ENCODE measurements around the gene GABRA4.
A peak's percentile ranks its signal among the peaks of the same experiment; 100 is the strongest.

Gene GABRA4

GRCh38 chr4:46924789-46925529, 68.4 kb downstream of the GABRA4 start:
- DNase-seq: no peak

GRCh38 chr4:46922205-46922604, 71.2 kb downstream of the GABRA4 start:
- DNase-seq: no peak

- DNase-seq: no peak
These were observed 84.3 kb downstream of the GABRA4 start, which contains the start of gene COX7B2 for GRCh38 chr4:46909078-46909477. Gene COX7B2, minus strand, starts transcription at chr4:46909245. Its CDS starts 174,053 bp downstream, at chr4:46735192.

- no peak for DNase-seq
These were observed 85.2 kb downstream of the GABRA4 start for GRCh38 chr4:46908148-46908547.

- DNase-seq: no peak
These were observed 93.3 kb downstream of the GABRA4 start for GRCh38 chr4:46900082-46900481.

- peak; percentile 2 to 12 for DNase-seq
These were observed 98.6 kb downstream of the GABRA4 start for GRCh38 chr4:46894826-46895225.

GRCh38 chr4:46890056-46890455, 103.3 kb downstream of the GABRA4 start:
- DNase-seq: no peak

- no peak for DNase-seq
These were observed 104.0 kb downstream of the GABRA4 start for GRCh38 chr4:46889410-46889809.

GRCh38 chr4:46886711-46887110, 106.7 kb downstream of the GABRA4 start:
- no peak for DNase-seq

GRCh38 chr4:46878641-46879040, 114.7 kb downstream of the GABRA4 start:
- DNase-seq: no peak

- no peak for DNase-seq
These were observed 118.6 kb downstream of the GABRA4 start for GRCh38 chr4:46874811-46875210.

GRCh38 chr4:46870411-46870810, 123.0 kb downstream of the GABRA4 start:
- no peak for DNase-seq

All from inflammatory macrophage (primary cell).